Measurements from ENCODE around the gene MYO7B.
A peak's percentile ranks its signal among the peaks of the same experiment; 100 is the strongest.

Gene MYO7B

DNA sequence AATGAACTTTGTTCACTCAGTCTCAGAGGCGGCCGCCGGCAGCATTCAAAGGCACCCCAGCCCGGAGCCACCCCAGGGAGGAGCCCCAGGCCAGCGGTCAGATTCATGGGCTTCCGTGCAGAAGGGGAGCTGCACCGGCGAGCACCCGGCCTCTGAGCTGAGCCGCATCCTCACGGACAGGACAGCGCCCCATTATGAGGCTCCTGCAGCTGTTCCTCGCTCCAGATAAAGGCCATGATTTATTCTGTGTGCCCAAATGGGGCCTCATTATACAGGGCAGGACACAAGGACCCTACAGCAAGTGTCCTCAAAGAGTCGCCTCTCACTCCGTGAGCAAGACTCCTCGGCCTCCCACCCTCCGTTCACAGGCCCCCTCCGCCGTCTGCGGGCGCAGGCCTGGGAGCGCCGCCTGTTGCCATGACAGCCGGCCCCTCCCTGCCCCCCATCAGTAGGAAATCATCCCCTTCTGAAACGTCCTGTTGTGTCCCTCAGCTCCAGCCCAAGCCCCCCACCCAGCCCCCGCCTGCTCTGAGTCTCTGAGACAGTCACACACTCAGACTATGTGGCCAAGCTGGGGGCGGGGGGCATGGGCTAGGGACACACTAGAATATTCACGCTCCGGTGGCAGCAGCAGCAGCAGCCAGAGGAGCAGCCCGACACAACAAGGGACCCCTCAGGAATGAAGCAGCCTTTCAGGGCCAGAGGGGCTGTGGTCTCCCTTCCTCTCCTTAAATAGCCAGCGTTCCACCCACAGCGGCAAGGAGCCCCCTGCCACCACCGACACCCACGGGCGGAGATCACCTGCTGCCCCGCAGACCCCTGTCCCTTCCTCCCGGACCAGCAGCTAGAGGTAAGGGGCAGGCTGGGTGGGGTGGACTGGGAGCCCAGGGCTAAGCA, 110.2 kb downstream of the MYO7B start, which contains the start of gene GPR17:
TSS of gene GPR17 (plus strand) at position 759 of the 897 bp plus-strand sequence. CDS start 4,583 bp downstream, outside the sequence.
- no peak for TF ChIP-seq EZH2phosphoT487 (IDR thresholded peaks at IDR 0.05; ENCODE audit: low read depth)
- TF ChIP-seq, protein P1, sequence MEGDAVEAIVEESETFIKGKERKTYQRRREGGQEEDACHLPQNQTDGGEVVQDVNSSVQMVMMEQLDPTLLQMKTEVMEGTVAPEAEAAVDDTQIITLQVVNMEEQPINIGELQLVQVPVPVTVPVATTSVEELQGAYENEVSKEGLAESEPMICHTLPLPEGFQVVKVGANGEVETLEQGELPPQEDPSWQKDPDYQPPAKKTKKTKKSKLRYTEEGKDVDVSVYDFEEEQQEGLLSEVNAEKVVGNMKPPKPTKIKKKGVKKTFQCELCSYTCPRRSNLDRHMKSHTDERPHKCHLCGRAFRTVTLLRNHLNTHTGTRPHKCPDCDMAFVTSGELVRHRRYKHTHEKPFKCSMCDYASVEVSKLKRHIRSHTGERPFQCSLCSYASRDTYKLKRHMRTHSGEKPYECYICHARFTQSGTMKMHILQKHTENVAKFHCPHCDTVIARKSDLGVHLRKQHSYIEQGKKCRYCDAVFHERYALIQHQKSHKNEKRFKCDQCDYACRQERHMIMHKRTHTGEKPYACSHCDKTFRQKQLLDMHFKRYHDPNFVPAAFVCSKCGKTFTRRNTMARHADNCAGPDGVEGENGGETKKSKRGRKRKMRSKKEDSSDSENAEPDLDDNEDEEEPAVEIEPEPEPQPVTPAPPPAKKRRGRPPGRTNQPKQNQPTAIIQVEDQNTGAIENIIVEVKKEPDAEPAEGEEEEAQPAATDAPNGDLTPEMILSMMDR (IDR thresholded peaks at IDR 0.05; ENCODE audit: low read depth, low read length): no peak
- Histone ChIP-seq H3K36me3 (replicated peaks; ENCODE audit: low read depth, low read length) (no peaks in the 10 kb centered on the region), H4K20me1 (ENCODE audit: insufficient read depth, low read length) (no peaks in the 10 kb centered on the region), H3K9ac (ENCODE audit: low read length) (no peak within 1 kb of the TSS), H3K27ac (ENCODE audit: low read length) (no peak within 1 kb of the TSS), H3K27me3 (ENCODE audit: low read depth, low read length) (no peaks in the 10 kb centered on the region), H3K9me3 (ENCODE audit: insufficient read depth, low read length) (no peaks in the 10 kb centered on the region), H3K4me1 (ENCODE audit: low read length) (peaks cover 5% of the 10 kb centered on the region), H3K4me2 (ENCODE audit: low read length) (no peak within 1 kb of the TSS), H3K4me3 (ENCODE audit: low read length) (no peak within 1 kb of the TSS), H2AFZ (ENCODE audit: low read depth, low read length) (peak within 1 kb of the TSS; percentile 47; the same call in 1 of the 2 replicates), H3K79me2 (ENCODE audit: low read length) (no peaks in the 10 kb centered on the region)

DNA sequence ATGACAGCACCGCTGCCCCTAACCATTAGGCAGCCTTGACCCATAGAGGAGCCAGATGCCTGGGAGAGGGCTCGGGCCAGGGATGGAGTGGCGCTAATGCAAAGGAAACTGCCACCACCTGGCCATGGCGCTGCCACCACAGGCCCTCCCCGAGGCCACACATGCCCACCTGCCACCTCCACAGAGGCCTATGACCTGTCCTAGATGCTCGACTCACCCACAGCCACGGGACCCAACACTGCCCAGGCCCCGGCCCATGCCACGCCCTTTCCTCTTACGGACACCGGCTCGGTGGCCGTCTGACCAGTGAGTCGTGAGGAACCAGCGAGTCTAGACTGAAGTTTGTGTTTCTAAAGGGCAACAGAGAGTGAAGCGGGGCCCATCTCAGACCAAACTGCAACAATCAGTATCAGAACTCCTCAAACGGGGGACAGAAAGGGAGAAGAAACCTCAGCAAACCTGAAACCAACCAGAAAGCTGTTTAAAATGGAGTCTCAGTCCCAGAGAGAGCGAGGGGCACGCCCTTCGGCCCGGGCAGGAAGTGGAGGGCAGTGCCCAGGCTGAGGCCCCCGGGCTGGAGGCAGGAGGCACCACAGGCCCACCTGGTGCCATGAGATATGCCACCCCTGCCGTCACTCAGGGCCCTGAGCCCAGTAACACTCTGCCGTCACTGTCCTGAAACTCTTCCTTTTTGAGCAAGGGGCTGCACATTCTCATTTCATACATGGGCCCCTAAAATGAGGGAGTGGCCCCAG, 111.2 kb downstream of the MYO7B start:
- Histone ChIP-seq H2AFZ (ENCODE audit: low read depth, low read length) (peak overlapping the region; percentile 47; the same call in 1 of the 2 replicates), H3K9me3 (ENCODE audit: insufficient read depth, low read length) (no peaks in the 10 kb centered on the region), H3K27ac (ENCODE audit: low read length) (no peak overlapping the region), H4K20me1 (ENCODE audit: insufficient read depth, low read length) (no peaks in the 10 kb centered on the region), H3K4me2 (ENCODE audit: low read length) (no peak overlapping the region), H3K9ac (ENCODE audit: low read length) (no peak overlapping the region), H3K79me2 (ENCODE audit: low read length) (no peaks in the 10 kb centered on the region), H3K36me3 (replicated peaks; ENCODE audit: low read depth, low read length) (no peaks in the 10 kb centered on the region), H3K4me1 (ENCODE audit: low read length) (peaks cover 5% of the 10 kb centered on the region), H3K27me3 (ENCODE audit: low read depth, low read length) (no peaks in the 10 kb centered on the region), H3K4me3 (ENCODE audit: low read length) (no peak overlapping the region)
- no peak for TF ChIP-seq EZH2phosphoT487 (IDR thresholded peaks at IDR 0.05; ENCODE audit: low read depth)
- TF ChIP-seq, protein P1 (IDR thresholded peaks at IDR 0.05; ENCODE audit: low read depth, low read length): no peak

DNA sequence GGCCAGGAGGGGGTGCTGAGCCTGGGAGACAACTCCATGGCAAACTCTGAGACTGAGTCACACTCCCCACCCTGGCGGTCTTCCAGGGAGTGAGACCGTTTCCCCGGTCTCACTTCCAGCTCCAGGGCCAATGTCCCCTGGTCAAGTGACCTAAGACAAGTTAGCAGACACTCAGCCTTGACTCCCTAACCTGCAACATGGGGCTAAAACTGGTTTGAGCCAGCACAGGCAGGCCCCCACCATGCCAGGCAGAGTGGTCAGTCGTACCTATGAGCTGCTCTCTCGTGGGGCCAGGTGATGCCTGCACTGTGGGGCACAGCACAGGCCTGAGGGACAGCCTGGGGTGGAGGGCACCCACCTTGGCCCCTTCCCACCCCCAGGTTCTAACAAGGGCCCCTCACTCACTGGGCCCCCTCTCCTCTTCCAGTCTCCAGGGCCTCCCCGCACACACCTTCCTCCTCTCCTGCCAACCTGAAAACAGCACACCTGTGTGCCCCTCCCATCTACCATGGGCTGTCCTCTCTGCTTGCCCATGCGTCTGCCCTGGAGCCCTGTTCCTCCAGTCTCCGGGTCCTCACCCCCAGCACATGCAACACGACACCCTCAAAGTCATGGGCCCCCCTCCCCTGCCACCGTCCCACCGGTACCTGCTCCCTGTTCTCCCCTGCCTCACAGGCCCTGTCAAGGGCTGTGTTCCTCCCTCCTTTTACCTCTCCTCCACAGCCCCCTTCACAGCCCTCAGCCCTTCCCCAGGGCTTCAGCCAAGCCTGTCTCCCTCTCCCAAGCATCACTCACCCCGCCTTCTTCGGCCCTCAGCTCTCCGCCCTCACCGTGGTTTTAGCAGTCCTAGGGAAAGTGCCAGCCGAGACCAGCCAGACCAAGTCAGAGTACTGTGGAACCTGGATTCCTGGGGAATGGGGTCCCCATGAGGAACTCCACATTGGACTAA, 112.0 kb downstream of the MYO7B start:
- Histone ChIP-seq H3K4me3 (ENCODE audit: low read length) (no peak overlapping the region), H3K9me3 (ENCODE audit: insufficient read depth, low read length) (no peaks in the 10 kb centered on the region), H3K79me2 (ENCODE audit: low read length) (no peaks in the 10 kb centered on the region), H3K27ac (ENCODE audit: low read length) (no peak overlapping the region), H3K36me3 (replicated peaks; ENCODE audit: low read depth, low read length) (no peaks in the 10 kb centered on the region), H3K4me1 (ENCODE audit: low read length) (peaks cover 5% of the 10 kb centered on the region), H2AFZ (ENCODE audit: low read depth, low read length) (peak overlapping the region; percentile 47; the same call in 1 of the 2 replicates), H3K4me2 (ENCODE audit: low read length) (no peak overlapping the region), H3K27me3 (ENCODE audit: low read depth, low read length) (no peaks in the 10 kb centered on the region), H3K9ac (ENCODE audit: low read length) (no peak overlapping the region), H4K20me1 (ENCODE audit: insufficient read depth, low read length) (no peaks in the 10 kb centered on the region)
- TF ChIP-seq EZH2phosphoT487 (IDR thresholded peaks at IDR 0.05; ENCODE audit: low read depth): no peak
- TF ChIP-seq, protein P1 (IDR thresholded peaks at IDR 0.05; ENCODE audit: low read depth, low read length): no peak

All from OCI-LY3 (cell line).